Natural killer cell (primary cell): Measurements from ENCODE around the gene PTPRM. TPM values are rescaled to one million over a fixed set of nuclear protein-coding genes. Genes with fewer than 3 reads are reported as not detected.

Source experiments
- ATAC-seq, 3 donors: fragments of 150-1000 bp in 2 of 3; fragments of 200-7000 bp in 1 of 3; cut with Tn5 transposase; 1 replicate in 1 of 3; 2 replicates in 2 of 3; pipeline ENCODE4 v1.10.0; 2021; ENCODE audit warnings: mild to moderate bottlenecking in 2 of 3, moderate library complexity in 2 of 3
- DNase-seq, 2 donors: peaks; one replicate each; pipeline versions ENCODE4 v3.0.0 to v3.0.0-alpha.2; 2013 to 2021; ENCODE audit warnings: mixed read lengths in 1 of 2
- H3K27ac ChIP-seq: one replicate; pipeline ENCODE4 v1.5.1; 2013; ENCODE audit warnings: mild to moderate bottlenecking, low read length
- H3K27me3 ChIP-seq: one replicate; pipeline ENCODE4 v1.6.1; 2013; ENCODE audit warnings: low read length; ENCODE audit not compliant: control insufficient read depth, insufficient read depth
- H3K36me3 ChIP-seq: one replicate; pipeline ENCODE4 v1.6.1; 2013; ENCODE audit warnings: low read length; ENCODE audit not compliant: control insufficient read depth, insufficient read depth
- H3K4me1 ChIP-seq: one replicate; pipeline ENCODE4 v1.6.1; 2013; ENCODE audit warnings: low read length; ENCODE audit not compliant: control insufficient read depth, insufficient read depth
- H3K4me3 ChIP-seq: one replicate; pipeline ENCODE4 v1.5.1; 2013; ENCODE audit warnings: low read length
- H3K9me3 ChIP-seq: one replicate; pipeline ENCODE4 v1.6.1; 2013; ENCODE audit warnings: low read length; ENCODE audit not compliant: control insufficient read depth, insufficient read depth
- H3K27ac Mint-ChIP-seq, 2 donors: one replicate each; pipeline ENCODE4 v1.8.0; 2022; ENCODE audit warnings: mild to moderate bottlenecking in 2 of 2, mixed read lengths in 2 of 2, moderate library complexity in 1 of 2
- H3K27me3 Mint-ChIP-seq, 2 donors: one replicate each; pipeline ENCODE4 v1.8.0; 2022; ENCODE audit warnings: low read depth in 2 of 2, mixed read lengths in 2 of 2
- H3K36me3 Mint-ChIP-seq: one replicate; pipeline ENCODE4 v1.8.0; 2022; ENCODE audit warnings: mixed read lengths
- H3K4me1 Mint-ChIP-seq, 2 donors: one replicate each; pipeline ENCODE4 v1.8.0; 2022; ENCODE audit warnings: mixed read lengths in 2 of 2
- H3K4me3 Mint-ChIP-seq: one replicate; pipeline ENCODE4 v1.8.0; 2022; ENCODE audit warnings: mild to moderate bottlenecking, moderate library complexity, mixed read lengths
- H3K9me3 Mint-ChIP-seq, 2 donors: one replicate each; pipeline ENCODE4 v1.8.0; 2022; ENCODE audit warnings: mixed read lengths in 2 of 2
- CTCF ChIP-seq: fragments of 200-600 bp; IDR thresholded peaks from one replicate; pipeline ENCODE4 v1.8.0; 2022; ENCODE audit warnings: antibody characterized with exemption
- WGBS: methylation state at CpG from one replicate; pipeline ENCODE4 v1.1.7; 2013; ENCODE audit warnings: missing lambda C conversion rate; ENCODE audit not compliant: insufficient coverage; 5-methylcytosine and 5-hydroxymethylcytosine counted together
- intact Hi-C: fragments of 100-400 bp; cut with micrococcal nuclease; formaldehyde crosslinking; loops from one replicate; pipeline ENCODE4 v1.14.2; 2022
- total RNA-seq, 4 donors: library from RNA; stranded (reverse); fragments of 120-200 nt in 1 of 4; gene quantifications; one replicate each; pipeline versions ENCODE4 v1.2.3 to v1.2.4, GENCODE V29; 2013 to 2022

Gene PTPRM
- total RNA-seq, 3 donors from 2014 or later (not counting 1 experiment from before 2014, with no cell fraction given) = 5.0 to 13.2 (median 12.1) TPM

GRCh38 chr18:7953095-7953958, 386.2 kb downstream of the PTPRM start:
- ATAC-seq (no peak), DNase-seq (peak in 1 of 2 donors; percentile 43)
- TF ChIP-seq CTCF = no peak
- H3K4me1 Mint-ChIP-seq = no peaks in the 10 kb centered on the region
- Histone ChIP-seq H3K27me3 (no peaks in the 10 kb centered on the region), H3K4me1 (peaks cover 3% of the 10 kb centered on the region), H3K27ac (no peak overlapping the region), H3K4me3 (no peak overlapping the region), H3K36me3 (no peaks in the 10 kb centered on the region), H3K9me3 (no peaks in the 10 kb centered on the region)
- no peaks in the 10 kb centered on the region for H3K27me3 Mint-ChIP-seq
- no peak overlapping the region for H3K27ac Mint-ChIP-seq
- no peaks in the 10 kb centered on the region for H3K36me3 Mint-ChIP-seq
- WGBS = 81% methylated on average over 8 of the region's 8 CpGs
- H3K9me3 Mint-ChIP-seq = no peaks in the 10 kb centered on the region
- intact Hi-C loops = no loop called here
- no peak overlapping the region for H3K4me3 Mint-ChIP-seq

GRCh38 chr18:7954238-7954637, 387.1 kb downstream of the PTPRM start:
- no peaks in the 10 kb centered on the region for H3K4me1 Mint-ChIP-seq
- WGBS = 80% methylated on average over 1 of the region's 1 CpG
- intact Hi-C loops = no loop called here

GRCh38 chr18:7955175-7955574, 388.1 kb downstream of the PTPRM start:
- Histone ChIP-seq H3K36me3 (no peaks in the 10 kb centered on the region), H3K27me3 (no peaks in the 10 kb centered on the region), H3K27ac (no peak overlapping the region), H3K4me1 (peaks cover 3% of the 10 kb centered on the region), H3K4me3 (no peak overlapping the region), H3K9me3 (no peaks in the 10 kb centered on the region)
- intact Hi-C loops = no loop called here
- TF ChIP-seq CTCF = no peak
- H3K27ac Mint-ChIP-seq = no peak overlapping the region
- no peaks in the 10 kb centered on the region for H3K4me1 Mint-ChIP-seq
- no peaks in the 10 kb centered on the region for H3K36me3 Mint-ChIP-seq
- H3K4me3 Mint-ChIP-seq = no peak overlapping the region
- H3K9me3 Mint-ChIP-seq = no peaks in the 10 kb centered on the region
- ATAC-seq (no peak), DNase-seq (no peak)
- WGBS = 91% methylated on average over 7 of the region's 7 CpGs
- no peaks in the 10 kb centered on the region for H3K27me3 Mint-ChIP-seq

More at GRCh38 chr18:7954238-7954637, 387.1 kb downstream of the PTPRM start:
- no peaks in the 10 kb centered on the region for H3K36me3 Mint-ChIP-seq
- Histone ChIP-seq H3K4me1 (peaks cover 3% of the 10 kb centered on the region), H3K27ac (no peak overlapping the region), H3K4me3 (no peak overlapping the region), H3K36me3 (no peaks in the 10 kb centered on the region), H3K27me3 (no peaks in the 10 kb centered on the region), H3K9me3 (no peaks in the 10 kb centered on the region)
- H3K4me3 Mint-ChIP-seq = no peak overlapping the region
- H3K27ac Mint-ChIP-seq = no peak overlapping the region
- no peaks in the 10 kb centered on the region for H3K27me3 Mint-ChIP-seq
- peak in 1 of 2 donors; percentile 15 for DNase-seq
- TF ChIP-seq CTCF = no peak
- no peaks in the 10 kb centered on the region for H3K9me3 Mint-ChIP-seq
- no peak for ATAC-seq
